ENCODE measurements around the gene PLOD2.

PLOD2 gene

DNA sequence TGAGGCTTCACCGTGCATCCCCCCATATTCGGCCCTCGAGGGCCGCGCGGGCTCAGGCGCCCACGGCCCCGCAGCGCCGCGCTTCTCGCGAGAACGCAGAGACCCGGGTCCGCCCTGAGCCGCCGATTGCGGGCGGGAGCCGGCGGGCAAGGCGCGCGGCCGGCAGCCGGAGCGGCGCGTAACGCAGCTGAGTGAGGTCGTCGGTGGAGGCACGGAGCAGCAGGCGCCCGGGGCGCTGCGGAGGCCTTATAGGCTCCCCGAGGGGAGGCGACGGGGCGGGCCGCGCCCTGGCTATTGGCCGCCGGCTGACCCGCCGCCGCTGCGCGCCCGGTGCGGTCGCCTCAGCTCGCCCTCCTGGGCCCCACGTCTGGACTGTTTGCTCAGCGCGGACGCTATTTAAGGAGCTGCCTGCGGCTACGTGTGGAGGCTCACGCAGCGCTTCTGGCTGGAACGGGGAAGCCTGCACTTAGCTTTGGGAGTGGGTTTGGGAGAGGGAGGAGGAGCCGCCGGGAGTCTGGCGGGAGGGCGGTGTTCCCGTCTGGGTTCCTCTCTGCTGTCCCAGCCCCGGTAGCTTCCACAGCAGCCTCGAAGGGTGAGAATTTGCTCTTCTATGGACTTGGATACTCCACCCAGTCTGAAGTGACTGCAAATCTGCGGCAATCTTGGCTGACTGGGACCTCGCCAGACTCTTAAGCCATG lies at the start of gene PLOD2:
Gene PLOD2 (minus strand): TSS at position 221 of the 699 bp plus-strand sequence. CDS start 195 bp downstream, at position 26.
- DNase-seq, result no peak

DNA sequence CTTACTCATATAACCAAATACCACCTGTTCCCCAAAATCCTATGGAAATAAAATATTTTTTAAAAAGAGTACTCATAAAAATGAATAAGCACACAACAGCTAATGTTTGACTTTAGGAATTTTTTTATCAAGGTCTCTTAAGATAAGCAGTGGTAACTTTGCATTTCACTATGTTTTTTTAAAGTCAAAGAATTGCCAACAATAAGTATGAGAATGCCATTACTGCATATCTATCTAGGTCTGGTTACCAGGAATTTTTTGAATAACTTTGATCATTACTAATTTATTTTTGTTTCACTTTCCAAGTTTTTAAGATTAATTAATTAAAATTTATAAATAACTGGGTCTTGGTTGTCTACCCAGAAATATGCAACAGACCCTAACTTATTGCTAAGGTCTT lies 48.4 kb upstream of the PLOD2 start:
- no peak for DNase-seq

DNA sequence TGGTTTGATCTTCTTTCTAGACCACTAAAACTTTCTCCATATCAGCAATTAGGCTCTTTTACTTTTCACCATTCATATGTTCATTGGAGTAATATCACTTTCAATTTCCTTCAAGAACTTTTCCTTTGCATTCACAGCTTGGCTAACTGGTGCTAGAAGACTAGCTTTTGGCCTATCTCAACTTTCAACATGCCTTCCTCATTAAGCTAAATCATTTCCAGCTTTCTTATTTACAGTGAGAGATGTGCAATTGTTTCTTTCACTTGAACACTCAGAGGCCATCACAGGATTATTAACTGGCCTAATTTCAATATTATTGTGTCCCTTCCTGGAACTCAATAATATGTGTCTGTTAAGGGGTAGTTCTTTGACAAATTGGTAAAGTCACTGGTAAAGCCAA lies 42.8 kb upstream of the PLOD2 start:
- no peak for DNase-seq

- no peak for DNase-seq
These were observed 39.7 kb upstream of the PLOD2 start for GRCh38 chr3:146200461-146201220.

GRCh38 chr3:146199762-146200161 lies 38.8 kb upstream of the PLOD2 start:
- no peak for DNase-seq

GRCh38 chr3:146196789-146197188 lies 35.8 kb upstream of the PLOD2 start:
- DNase-seq, result no peak

- DNase-seq, result no peak
These were observed 34.6 kb upstream of the PLOD2 start for GRCh38 chr3:146195605-146196004.

- DNase-seq, result no peak
These were observed 34.0 kb upstream of the PLOD2 start for GRCh38 chr3:146195030-146195429.

- DNase-seq, result no peak
These were observed 30.1 kb upstream of the PLOD2 start for GRCh38 chr3:146191051-146191450.

DNA sequence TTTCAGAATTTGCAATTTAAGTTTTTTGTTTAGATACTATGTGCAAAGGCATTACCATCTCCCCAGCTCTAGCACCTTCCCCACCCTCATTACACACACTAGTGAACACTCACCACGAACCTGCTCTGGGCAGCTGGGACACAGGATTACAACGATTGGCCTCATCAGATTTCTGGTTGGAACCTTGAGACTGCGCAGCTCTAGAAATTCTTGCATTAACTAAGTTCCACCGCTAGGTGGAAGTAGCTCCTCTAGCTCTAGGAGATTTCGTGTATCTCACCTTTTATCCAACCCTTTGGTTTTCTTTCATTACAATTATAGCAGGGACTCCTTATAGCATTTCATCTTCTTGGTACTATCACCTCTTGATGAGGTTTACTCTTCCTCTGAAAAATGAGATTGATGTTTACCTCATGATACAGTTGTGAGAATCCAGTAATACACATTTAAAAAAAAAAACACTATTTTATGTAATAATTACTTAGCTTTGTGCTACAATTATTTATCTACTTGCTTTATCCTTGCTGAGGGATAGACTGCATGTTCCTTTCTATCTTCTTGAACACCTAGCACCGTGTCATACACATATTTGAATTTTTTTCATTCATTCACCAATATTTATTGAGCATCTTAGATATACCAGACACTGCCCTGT lies 28.7 kb upstream of the PLOD2 start:
- DNase-seq, result peak; percentile 54

DNA sequence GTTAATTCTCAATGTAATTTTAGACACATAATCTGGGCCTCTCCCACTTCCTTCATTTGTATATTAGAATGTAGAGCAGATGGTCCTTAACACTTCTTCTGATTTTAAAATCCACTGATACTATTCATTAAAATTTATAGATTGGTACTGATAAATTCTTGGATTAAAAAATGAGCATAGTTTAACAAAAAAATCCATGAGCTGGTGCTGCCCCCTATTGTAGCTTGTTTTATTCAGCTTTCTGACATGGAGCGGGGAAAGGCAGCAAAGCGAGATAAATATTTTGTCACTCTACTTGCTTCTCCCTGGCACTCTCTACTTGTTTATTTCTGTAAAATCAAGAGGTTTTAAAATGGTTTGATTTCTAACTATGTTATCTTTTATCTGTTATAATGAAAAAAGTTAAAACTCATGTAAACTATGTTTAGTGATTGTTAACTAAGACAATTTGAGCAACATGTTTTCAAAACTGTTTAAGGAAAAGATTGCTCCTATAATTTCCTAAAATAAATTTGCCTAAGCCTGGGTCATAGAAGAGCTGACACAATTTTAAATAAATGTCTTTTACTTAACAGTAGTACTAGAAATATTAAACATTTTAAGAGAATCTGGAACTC lies 26.5 kb upstream of the PLOD2 start:
- no peak for DNase-seq

- no peak for DNase-seq
These were observed 23.4 kb upstream of the PLOD2 start for GRCh38 chr3:146184241-146185015.

- no peak for DNase-seq
These were observed 20.2 kb upstream of the PLOD2 start for GRCh38 chr3:146181216-146181615.

GRCh38 chr3:146180376-146180775 lies 19.4 kb upstream of the PLOD2 start:
- DNase-seq, result no peak

DNA sequence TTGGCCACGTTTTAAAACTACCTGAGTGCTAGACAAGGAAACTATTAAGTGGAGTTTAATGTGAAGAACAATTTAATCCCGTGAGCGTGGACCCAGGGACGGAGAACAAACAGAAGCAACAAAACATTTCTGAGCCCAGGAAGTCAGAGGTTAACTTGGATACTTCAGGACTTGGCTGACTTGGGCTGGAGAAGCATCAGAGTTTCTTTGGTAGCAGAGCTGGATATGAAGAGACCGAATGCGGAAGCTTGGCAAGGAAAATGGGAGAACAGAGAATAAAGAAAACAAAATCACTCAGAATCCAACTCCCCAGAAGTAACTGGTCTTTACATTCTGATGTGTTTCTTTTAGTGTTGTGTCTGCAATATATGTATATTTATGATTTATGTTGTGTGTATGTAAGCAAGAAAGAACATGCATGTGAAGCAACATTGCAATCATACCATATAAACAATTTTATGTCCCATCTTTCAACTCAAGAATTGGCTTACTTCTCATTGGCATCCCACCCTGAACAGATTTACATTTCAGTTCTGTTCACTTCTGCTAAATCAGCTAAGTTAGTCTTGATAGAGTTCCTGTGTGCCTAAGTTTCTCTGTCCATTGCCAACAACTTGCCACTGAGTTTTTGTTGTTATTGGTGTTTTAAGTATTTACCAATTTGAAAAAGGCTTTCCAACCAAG lies 17.2 kb upstream of the PLOD2 start:
- no peak for DNase-seq

DNA sequence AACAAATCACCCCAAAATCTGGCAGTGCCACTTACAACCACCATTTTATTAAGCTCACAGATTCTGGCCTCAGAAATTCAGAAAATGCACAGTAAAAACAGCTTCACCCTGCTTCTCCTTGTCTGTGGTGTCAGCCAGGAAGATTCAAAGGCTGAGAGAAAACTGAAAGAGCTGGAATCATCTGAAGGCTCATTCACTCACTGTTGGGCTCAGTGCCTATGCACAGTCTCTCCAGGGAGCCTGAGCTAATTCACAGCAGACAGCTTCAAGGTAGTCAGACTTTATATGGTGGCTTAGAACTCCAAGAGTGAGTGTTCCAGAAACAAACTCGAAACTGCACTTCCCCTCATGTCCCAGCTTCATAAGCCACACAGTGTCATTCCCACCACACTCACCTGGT lies 16.5 kb upstream of the PLOD2 start:
- DNase-seq, result no peak

GRCh38 chr3:146177072-146177471 lies 16.1 kb upstream of the PLOD2 start:
- no peak for DNase-seq

DNA sequence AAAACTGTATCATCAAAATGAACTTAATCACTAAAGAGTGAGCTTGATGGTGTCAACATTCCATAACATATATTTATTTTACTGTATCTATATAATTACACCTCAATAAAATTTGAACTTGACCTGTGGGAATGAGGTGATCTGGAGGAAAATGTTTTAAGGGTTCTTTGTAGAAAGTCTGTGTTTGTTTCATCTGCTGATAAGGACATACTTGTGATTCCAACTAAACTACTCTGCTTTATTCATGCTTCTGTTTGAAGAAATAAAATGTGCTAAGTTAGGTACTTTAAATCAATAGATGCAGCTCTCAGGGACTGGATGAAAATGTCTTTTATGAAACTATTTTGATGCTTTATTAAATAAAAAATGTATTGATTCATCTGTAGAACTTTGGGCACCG lies 11.6 kb upstream of the PLOD2 start:
- no peak for DNase-seq

DNA sequence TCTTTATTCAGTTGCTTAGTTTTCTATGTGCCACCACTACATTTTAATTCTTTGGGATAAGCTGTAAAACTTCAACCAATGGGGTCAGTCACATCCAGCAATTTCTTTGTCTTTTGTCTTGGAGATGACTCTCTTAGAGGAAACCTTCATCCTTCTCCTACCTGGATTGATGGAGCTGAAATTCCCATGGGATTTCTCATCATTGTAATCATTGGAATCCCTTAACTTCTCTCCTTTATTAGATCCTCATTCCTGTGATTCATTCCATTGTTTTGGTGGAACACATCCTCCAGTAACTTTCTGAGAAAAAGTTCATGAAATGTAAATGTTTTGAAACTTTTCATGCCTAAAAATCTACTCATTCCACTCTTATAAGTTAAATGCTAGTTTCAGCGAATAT lies 9.6 kb upstream of the PLOD2 start:
- no peak for DNase-seq

DNA sequence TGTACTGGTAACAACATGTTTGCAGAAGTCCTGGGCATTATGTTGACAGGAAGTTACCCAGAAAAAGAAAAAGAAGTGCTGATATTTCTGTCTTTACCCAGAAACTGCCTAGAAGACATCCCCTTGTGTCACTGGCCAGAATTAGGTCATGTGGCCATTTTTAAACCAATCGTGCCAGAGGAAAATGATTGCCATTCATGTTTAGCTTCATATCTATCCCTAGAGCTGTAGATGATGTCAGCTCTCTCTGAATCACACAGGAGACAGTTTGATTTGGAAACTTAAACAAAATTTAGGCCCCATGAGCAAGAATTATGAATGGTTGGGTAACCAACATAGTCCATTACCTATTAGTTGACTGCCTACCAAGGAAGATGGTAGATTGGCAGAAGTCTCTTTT lies 8.9 kb upstream of the PLOD2 start:
- DNase-seq, result no peak

DNA sequence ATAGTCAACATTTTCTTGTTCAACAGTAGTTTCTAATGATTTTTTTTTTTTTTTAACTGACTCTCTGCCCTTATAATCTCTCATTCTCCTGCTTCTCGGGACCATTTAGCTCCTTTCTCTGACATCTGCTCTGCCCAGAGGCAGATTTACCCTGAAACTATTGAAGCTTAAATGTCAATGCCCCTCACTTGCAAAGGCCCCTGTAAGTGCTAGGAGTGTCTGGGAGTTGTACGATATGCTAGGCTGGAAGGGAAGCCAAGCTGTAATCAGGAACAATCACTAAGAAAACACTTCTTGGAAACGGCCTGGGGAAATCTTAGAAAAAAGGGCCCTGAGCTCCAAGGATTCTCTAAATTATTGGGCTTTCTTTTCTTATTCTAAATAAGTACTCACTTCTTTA lies 5.8 kb upstream of the PLOD2 start:
- DNase-seq, result no peak

GRCh38 chr3:146166415-146166821 lies 5.4 kb upstream of the PLOD2 start:
- no peak for DNase-seq

Data from NCI-H2029 treated with DMSO at 0.1 percent for 48 hours (cell line).